IPS-18a (cell line): ENCODE data around the gene NCAPG.

Experiments
- H3K27ac ChIP-seq: one replicate; pipeline ENCODE4 v1.5.1; 2013; ENCODE audit warnings: low read length
- H3K27me3 ChIP-seq: one replicate; pipeline ENCODE4 v1.6.1; 2013; ENCODE audit warnings: mild to moderate bottlenecking, low read length; ENCODE audit not compliant: control insufficient read depth, insufficient read depth
- H3K36me3 ChIP-seq: one replicate; pipeline ENCODE4 v1.6.1; 2013; ENCODE audit warnings: low read depth, low read length; ENCODE audit not compliant: control insufficient read depth
- H3K4me1 ChIP-seq: one replicate; pipeline ENCODE4 v1.6.1; 2013; ENCODE audit warnings: low read depth, low read length; ENCODE audit not compliant: control insufficient read depth
- H3K4me3 ChIP-seq: one replicate; pipeline ENCODE4 v1.5.1; 2013; ENCODE audit warnings: low read length
- H3K9ac ChIP-seq: one replicate; pipeline ENCODE4 v1.6.1; 2013; ENCODE audit warnings: mild to moderate bottlenecking, low read length, moderate library complexity
- H3K9me3 ChIP-seq: one replicate; pipeline ENCODE4 v1.6.1; 2013; ENCODE audit warnings: low read depth, low read length; ENCODE audit not compliant: control insufficient read depth

Gene NCAPG

DNA sequence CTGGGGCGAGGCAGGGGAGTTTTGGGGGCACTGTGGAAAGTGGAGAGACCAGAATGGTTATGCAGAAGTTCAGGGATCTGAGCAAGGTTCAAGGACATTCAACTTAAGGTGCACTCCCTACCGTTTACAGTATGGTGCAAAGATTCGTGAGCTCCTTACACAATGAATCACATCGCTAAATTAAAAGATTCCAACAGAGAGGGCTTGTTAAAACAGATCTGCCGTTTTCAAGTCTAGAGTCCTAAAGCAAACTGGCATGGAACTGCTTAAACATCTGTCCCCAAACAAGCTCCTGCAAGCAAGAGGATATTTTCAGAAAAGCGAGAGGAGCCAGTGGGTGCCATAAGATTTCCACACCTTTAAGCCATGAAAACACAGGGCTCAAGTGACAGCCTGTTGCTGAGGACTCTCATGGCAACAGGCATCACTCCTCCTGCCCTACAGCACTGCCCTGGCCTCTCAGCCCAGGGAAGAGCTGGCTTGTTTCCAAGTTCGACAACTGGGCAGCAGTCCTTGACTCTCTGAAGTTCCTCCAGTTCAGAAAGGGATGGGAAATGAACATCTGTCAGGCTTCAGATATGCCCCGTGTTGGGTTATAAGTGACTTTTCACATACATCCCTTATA lies 39.4 kb upstream of the NCAPG start:
- Histone ChIP-seq H3K27ac (no peak overlapping the region), H3K9ac (no peak overlapping the region), H3K27me3 (no peaks in the 10 kb centered on the region), H3K36me3 (no peaks in the 10 kb centered on the region), H3K4me3 (no peak overlapping the region), H3K4me1 (no peaks in the 10 kb centered on the region), H3K9me3 (no peaks in the 10 kb centered on the region)

DNA sequence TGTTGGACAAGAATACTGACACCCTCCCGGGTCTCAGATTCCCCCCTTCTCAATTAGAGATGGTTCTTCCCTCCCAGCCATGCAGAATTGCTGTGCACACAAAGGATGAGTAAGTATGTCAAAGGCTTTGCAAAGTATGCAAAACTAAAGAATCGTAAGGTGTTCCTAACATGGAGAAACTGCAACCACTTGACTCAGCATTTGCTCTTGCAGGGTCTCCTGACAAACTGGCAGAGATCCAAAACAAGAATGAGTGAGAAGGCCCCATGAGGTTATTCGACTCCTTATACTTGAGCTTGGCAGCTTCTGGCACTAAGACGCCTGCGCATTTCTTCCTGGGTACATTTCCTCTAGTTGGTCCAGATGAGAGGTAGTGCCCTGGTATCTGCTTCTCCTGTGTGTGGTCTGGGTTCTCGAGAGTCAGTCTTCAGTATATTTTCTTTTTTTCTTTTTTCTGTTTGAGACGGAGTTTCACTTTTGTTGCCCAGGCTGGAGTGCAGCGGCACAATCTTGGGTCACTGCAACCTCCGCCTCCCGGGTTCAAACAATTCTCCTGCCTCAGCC lies 37.6 kb upstream of the NCAPG start:
- Histone ChIP-seq H3K9me3 (no peaks in the 10 kb centered on the region), H3K4me3 (no peak overlapping the region), H3K27me3 (no peaks in the 10 kb centered on the region), H3K9ac (no peak overlapping the region), H3K4me1 (no peaks in the 10 kb centered on the region), H3K27ac (no peak overlapping the region), H3K36me3 (no peaks in the 10 kb centered on the region)

DNA sequence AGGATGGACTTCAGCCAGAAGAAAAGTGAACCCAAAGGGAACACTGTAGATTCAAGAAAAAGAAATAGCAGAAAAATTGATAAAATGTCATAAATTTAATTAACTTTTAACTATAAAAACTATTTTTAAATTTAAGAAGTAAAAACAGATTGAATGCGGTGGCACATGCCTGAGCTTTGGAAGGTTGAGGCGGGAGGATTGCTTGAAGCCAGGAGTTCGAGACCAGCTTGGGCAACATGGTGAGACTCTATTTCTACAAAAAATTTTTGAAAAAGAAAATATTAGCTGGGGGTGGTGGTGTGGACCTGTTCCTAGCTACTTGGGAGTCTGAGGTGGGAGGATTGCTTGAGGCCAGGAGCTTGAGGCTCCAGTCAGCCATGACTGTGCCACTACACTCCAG lies 32.3 kb upstream of the NCAPG start:
- H3K36me3 ChIP-seq: no peaks in the 10 kb centered on the region
- no peak overlapping the region for H3K27ac ChIP-seq
- H3K4me1 ChIP-seq: no peaks in the 10 kb centered on the region
- H3K27me3 ChIP-seq: peaks cover 49% of the 10 kb centered on the region
- H3K4me3 ChIP-seq: no peak overlapping the region
- H3K9ac ChIP-seq: no peak overlapping the region
- no peaks in the 10 kb centered on the region for H3K9me3 ChIP-seq

DNA sequence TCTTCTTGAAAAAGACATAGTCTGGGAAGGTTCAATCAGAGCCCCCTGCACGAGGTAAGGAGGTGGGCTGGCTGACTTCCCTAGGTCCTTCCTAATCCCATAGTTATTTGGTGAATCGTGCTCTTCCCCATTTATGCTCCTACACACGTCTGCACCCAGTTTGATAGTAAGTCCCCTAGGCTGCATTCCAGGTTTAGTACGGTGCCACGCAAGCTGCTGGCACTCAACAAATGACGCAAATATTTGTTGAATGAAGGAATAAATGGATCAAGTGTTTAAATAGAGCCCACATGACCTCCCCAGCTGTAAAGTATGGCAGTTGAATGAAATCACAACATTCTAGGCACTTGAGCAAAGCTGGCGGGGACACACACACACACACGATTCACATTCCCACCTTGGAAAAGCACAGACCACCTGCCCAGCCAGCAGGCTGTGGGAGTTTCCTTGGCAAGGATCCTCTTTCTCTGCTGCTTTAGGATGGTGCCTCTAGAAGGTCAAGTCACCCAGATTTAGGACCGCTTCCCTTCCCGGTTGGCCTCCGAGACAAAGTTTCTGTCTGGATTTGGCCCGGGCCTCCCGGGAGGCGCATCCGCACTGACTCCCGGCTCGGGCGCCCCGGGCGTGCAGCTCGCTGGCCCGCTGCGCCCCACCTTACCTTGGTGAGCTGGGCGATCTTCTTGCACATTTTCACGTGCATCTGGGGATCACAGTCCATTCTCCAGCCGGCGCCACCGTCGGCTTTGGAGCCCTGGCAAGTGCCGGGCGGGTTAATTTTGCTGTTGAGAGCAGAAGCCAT lies 30.1 kb upstream of the NCAPG start:
- no peaks in the 10 kb centered on the region for H3K4me1 ChIP-seq
- H3K9ac ChIP-seq: peak overlapping the region; percentile 28
- H3K36me3 ChIP-seq: no peaks in the 10 kb centered on the region
- no peak overlapping the region for H3K27ac ChIP-seq
- peaks cover 51% of the 10 kb centered on the region for H3K27me3 ChIP-seq
- H3K4me3 ChIP-seq: peak overlapping the region; percentile 56
- H3K9me3 ChIP-seq: no peaks in the 10 kb centered on the region

DNA sequence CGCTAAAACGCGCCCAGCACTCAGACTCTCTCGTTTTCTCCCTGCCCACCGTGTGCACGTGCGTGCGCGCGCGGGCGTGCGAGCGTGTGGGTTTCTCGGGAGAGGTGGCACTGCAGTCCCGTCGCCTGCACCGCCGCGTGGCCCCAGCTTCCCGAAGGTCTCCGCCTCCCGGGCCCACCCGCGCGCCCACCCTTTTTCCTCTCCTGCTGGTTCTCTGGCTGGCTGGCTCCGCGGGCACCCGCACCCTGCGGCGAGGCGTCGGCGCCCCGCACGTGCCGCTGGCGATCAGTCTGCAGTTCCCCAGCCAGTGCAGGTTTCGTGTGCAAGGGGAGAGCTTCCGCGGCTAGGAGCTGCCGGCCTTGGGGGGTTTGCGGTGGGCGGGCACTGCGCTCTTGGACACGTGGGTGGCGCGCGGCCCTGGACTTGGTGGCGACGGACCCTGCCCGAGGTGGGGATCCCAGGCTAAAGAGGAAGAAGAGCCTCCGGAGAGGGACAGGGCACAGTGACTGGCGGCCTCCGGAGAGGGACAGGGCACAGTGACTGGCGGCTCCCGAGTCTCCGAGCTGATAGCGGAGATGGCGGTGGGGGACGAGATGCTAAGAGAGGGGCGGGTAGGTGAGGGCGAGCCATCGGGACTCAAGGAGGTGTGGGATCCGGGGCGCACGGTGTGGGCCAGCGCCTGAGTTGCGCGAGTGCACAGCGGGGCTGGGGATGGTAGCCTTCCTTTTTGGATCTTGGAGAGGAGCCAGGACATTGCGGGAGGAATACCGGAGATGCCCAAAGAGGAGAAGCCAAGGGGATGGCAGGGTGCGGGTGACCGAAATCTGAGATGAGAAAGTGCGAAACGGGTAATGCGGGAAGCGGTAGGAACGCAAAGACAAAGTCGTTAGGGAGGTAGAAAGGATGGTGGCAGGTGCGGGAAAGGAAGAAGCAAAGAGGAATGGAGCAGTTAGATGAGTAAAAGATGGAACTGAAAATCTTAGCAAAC lies 29.2 kb upstream of the NCAPG start, which contains the start of gene FAM184B:
Gene FAM184B (minus strand): TSS at position 322 of the 988 bp plus-strand sequence. CDS start 322 bp downstream, outside the sequence.
- H3K36me3 ChIP-seq: no peaks in the 10 kb centered on the region
- H3K9me3 ChIP-seq: no peaks in the 10 kb centered on the region
- peak within 1 kb of the TSS; percentile 56 for H3K4me3 ChIP-seq
- H3K27me3 ChIP-seq: peaks cover 51% of the 10 kb centered on the region
- H3K27ac ChIP-seq: no peak within 1 kb of the TSS
- H3K4me1 ChIP-seq: no peaks in the 10 kb centered on the region
- H3K9ac ChIP-seq: peak within 1 kb of the TSS; percentile 28

DNA sequence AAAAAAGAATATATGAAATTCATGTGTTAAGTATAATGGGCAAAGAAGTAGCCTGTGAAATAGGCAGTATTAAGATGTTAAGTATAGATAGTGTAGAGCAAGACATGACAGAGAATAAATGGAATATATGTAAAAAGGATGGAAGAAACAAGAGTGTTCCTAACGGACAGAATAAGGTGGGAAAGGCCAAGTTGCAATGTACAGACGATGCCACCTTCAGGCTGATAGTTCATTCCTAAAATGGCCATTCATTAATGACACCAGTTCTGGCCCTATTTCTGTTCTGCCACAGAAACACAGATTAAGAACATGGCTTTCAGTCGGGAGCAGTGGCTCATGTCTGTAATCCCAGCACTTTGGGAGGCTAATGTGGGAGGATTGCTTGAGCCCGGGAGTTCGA lies 24.9 kb upstream of the NCAPG start:
- H3K27ac ChIP-seq: no peak overlapping the region
- no peak overlapping the region for H3K4me3 ChIP-seq

DNA sequence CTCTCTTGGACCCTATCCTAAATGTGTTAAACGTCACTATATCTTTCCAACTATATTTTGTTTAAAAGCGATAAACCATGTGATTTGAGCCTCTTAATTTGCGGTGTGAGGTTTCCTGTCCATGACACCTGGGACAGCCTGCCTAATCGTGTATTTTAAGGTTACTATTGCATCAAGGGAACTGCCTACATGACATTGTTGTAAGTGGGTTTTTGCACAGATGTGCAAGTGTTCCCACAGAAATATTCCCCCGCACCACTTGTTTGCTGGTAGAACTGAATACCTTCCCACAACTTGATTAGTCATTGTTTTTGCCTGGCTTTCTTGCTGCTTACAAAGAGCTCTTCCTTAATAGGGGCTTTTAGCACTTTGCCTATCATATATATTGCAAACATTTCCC lies 24.2 kb upstream of the NCAPG start:
- Histone ChIP-seq H3K4me3 (no peak overlapping the region), H3K27ac (no peak overlapping the region), H3K9me3 (no peaks in the 10 kb centered on the region), H3K36me3 (no peaks in the 10 kb centered on the region), H3K4me1 (no peaks in the 10 kb centered on the region), H3K9ac (no peak overlapping the region), H3K27me3 (peaks cover 21% of the 10 kb centered on the region)

More for the DNA sequence above, 24.9 kb upstream of the NCAPG start:
- Histone ChIP-seq H3K27me3 (peaks cover 28% of the 10 kb centered on the region), H3K9ac (no peak overlapping the region), H3K36me3 (no peaks in the 10 kb centered on the region), H3K9me3 (no peaks in the 10 kb centered on the region), H3K4me1 (no peaks in the 10 kb centered on the region)

DNA sequence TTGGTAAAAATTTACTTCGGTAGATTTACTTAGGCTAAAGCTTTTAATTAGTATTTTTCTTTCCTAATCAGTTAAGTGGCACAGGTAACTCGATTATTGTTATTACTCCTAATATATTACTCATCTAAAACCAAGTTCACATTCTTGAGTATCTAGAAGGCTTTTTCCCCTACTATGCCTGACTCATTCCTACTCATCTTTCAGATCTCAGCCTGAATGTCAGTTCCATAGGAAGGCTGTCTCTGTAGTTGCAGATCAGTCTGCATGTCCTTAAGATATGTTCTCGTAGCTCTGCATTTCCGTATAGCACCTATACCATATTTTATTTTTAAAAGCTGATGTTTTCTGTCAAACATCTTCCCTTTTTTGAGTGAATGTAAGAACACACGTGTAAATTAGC lies 23.5 kb upstream of the NCAPG start:
- Histone ChIP-seq H3K27ac (no peak overlapping the region), H3K27me3 (peaks cover 14% of the 10 kb centered on the region), H3K9me3 (no peaks in the 10 kb centered on the region), H3K9ac (no peak overlapping the region), H3K4me1 (no peaks in the 10 kb centered on the region), H3K4me3 (no peak overlapping the region), H3K36me3 (no peaks in the 10 kb centered on the region)

DNA sequence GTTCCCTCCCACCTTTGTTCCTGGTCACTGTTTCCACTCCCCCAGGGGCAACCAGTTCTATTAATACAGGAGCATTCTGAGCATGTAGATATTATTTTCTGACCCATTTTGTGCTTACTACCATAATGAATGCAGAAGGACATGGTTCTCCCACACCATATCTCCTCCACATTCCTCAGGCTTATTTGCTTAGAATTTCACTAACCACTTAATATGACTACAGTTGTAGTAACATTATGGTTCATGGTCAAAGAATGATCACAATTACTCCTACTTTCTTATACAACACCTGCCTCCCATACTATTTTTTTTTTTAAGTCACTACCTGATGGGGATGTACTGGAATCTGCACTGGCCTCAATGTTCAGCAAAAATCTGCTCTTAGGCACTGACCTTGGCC lies 21.8 kb upstream of the NCAPG start:
- no peaks in the 10 kb centered on the region for H3K27me3 ChIP-seq
- no peak overlapping the region for H3K9ac ChIP-seq
- no peaks in the 10 kb centered on the region for H3K9me3 ChIP-seq
- no peak overlapping the region for H3K27ac ChIP-seq
- H3K4me1 ChIP-seq: no peaks in the 10 kb centered on the region
- no peak overlapping the region for H3K4me3 ChIP-seq
- peaks cover 4% of the 10 kb centered on the region for H3K36me3 ChIP-seq

DNA sequence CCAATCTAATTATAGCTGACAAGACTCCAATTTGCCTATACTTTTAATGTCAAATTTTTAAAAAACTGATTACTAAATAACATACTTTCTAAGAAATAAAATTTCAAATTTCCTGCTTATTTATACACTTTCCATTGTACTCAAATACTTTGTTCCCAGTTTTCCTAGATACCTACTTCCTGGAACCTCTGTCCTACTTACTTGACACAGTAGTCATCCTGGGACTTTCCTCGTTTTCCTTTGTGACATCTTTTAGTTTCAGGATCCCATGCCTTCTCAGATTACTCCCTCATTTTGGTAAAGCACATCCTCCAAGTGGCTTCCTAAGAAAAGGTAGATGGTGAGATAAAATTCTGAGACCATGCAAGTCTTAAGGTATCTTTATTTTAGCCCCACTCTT lies 16.0 kb upstream of the NCAPG start:
- Histone ChIP-seq H3K4me1 (no peaks in the 10 kb centered on the region), H3K27ac (no peak overlapping the region), H3K36me3 (peaks cover 8% of the 10 kb centered on the region), H3K27me3 (no peaks in the 10 kb centered on the region), H3K9me3 (no peaks in the 10 kb centered on the region), H3K4me3 (no peak overlapping the region), H3K9ac (no peak overlapping the region)

DNA sequence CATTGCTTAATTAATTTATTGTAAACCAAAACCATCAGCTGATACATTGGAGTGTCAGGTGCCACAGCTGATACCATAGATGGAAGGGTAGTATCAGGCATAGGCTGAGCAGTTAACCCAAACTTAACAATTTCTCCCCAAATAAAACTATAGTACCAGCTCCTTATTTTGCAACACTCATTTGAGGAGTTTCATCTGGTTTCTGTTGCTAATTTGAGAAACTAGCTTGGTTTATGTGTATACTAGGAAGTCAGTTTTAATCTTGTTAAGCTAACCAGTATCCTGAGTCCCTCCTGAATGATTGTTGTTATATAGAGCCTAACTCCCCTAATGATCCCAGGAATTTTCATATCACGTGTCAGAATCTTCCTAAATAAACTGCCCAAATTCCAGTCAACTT lies 13.0 kb upstream of the NCAPG start:
- Histone ChIP-seq H3K9ac (no peak overlapping the region), H3K36me3 (peaks cover 29% of the 10 kb centered on the region)

More for the DNA sequence above, 13.0 kb upstream of the NCAPG start:
- no peaks in the 10 kb centered on the region for H3K4me1 ChIP-seq
- H3K4me3 ChIP-seq: no peak overlapping the region
- no peaks in the 10 kb centered on the region for H3K27me3 ChIP-seq
- no peaks in the 10 kb centered on the region for H3K9me3 ChIP-seq
- no peak overlapping the region for H3K27ac ChIP-seq
